HEK293 (cell line): ENCODE measurements around the gene C7orf33.
"Not testable (repeated sequence)": the region's sequence is repeated elsewhere in the genome, so short reads cannot be mapped to it uniquely, and the experiment has no call there.

Experiments
- CTCF ChIA-PET: fragments of 350-600 bp; formaldehyde crosslinking; extraction: SDS; loops from one replicate; lab custom pipeline; 2021; ENCODE audit warnings: antibody characterized with exemption; lab: Yijun Ruan, JAX
- POLR2A ChIA-PET: fragments of 300-600 bp; formaldehyde crosslinking; extraction: SDS; loops from one replicate; lab custom pipeline; 2020; ENCODE audit warnings: antibody characterized with exemption, inconsistent platforms; lab: Yijun Ruan, JAX
- H3K27ac ChIP-seq: fragments of 200-500 bp; sonication (Bioruptor generic); 2 replicates; pipeline ENCODE4 v1.5.1; 2014; ENCODE audit warnings: low read depth, low read length, control low read depth, inconsistent platforms; ENCODE audit errors: extremely low read depth
- H3K36me3 ChIP-seq, 2 experiments: fragments of 200-500 bp in 1 of 2; sonication (Bioruptor generic) in 1 of 2; 1 replicate in 1 of 2; 2 replicates in 1 of 2; pipeline ENCODE4 v1.5.1; 2014 to 2017; ENCODE audit warnings: inconsistent platforms in 2 of 2, low read length in 2 of 2; ENCODE audit not compliant: control insufficient read depth in 2 of 2, insufficient read depth in 1 of 2
- H3K4me1 ChIP-seq: fragments of 200-500 bp; sonication (Bioruptor generic); 2 replicates; pipeline ENCODE4 v1.5.1; 2014; ENCODE audit warnings: mild to moderate bottlenecking, low read length, inconsistent platforms; ENCODE audit not compliant: control insufficient read depth, insufficient read depth
- H3K4me3 ChIP-seq: 2 replicates; pipeline ENCODE4 v1.5.1; 2011; ENCODE audit warnings: low read depth, mild to moderate bottlenecking, control low read depth, low read length, moderate library complexity
- H3K9me3 ChIP-seq: fragments of 200-500 bp; sonication (Bioruptor generic); 2 replicates; pipeline ENCODE4 v1.5.1; 2014; ENCODE audit warnings: low read depth, low read length, inconsistent platforms; ENCODE audit not compliant: control insufficient read depth, insufficient read depth
- HOXC10 ChIP-seq: sonication (generic); formaldehyde crosslinking; IDR thresholded peaks from 2 replicates; pipeline ENCODE4 v1.8.1; 2023; ENCODE audit warnings: mild to moderate bottlenecking, missing genetic modification reagents
- IKZF3 ChIP-seq: fragments of 450-650 bp; IDR thresholded peaks from 2 replicates; pipeline ENCODE4 v1.5.0; 2018; ENCODE audit warnings: missing biosample characterization, mild to moderate bottlenecking, missing genetic modification characterization, moderate library complexity
- INSM2 ChIP-seq: fragments of 450-650 bp; formaldehyde crosslinking; IDR thresholded peaks from 2 replicates; pipeline ENCODE4 v1.5.1; 2016; ENCODE audit warnings: missing biosample characterization, missing genetic modification characterization
- KLF7 ChIP-seq: fragments of 450-650 bp; formaldehyde crosslinking; IDR thresholded peaks from 2 replicates; pipeline ENCODE4 v1.5.1; 2016; ENCODE audit warnings: missing biosample characterization, missing genetic modification characterization, borderline replicate concordance
- KLF8 ChIP-seq: fragments of 450-650 bp; formaldehyde crosslinking; IDR thresholded peaks from 2 replicates; pipeline ENCODE4 v1.5.1; 2016; ENCODE audit warnings: missing biosample characterization, missing genetic modification characterization
- PRDM2 ChIP-seq: fragments of 450-650 bp; formaldehyde crosslinking; IDR thresholded peaks from 2 replicates; pipeline ENCODE4 v1.5.1; 2016; ENCODE audit warnings: missing biosample characterization, missing genetic modification characterization, borderline replicate concordance
- TCF7L2 ChIP-seq: IDR thresholded peaks from 2 replicates; pipeline ENCODE4 v1.6.1; 2011; ENCODE audit warnings: low read depth, mild to moderate bottlenecking, inconsistent platforms, low read length, moderate library complexity, borderline replicate concordance
- ZBTB20 ChIP-seq: fragments of 450-650 bp; formaldehyde crosslinking; IDR thresholded peaks from 2 replicates; pipeline ENCODE4 v1.5.1; 2016; ENCODE audit warnings: missing biosample characterization, missing genetic modification characterization
- ZFP69B ChIP-seq: fragments of 450-650 bp; formaldehyde crosslinking; IDR thresholded peaks from 2 replicates; pipeline ENCODE4 v1.5.1; 2016; ENCODE audit warnings: missing biosample characterization, missing genetic modification characterization
- ZNF138 ChIP-seq: fragments of 450-650 bp; formaldehyde crosslinking; IDR thresholded peaks from 2 replicates; pipeline ENCODE4 v1.5.1; 2016; ENCODE audit warnings: missing biosample characterization, missing genetic modification characterization, borderline replicate concordance
- ZNF404 ChIP-seq: fragments of 450-650 bp; formaldehyde crosslinking; IDR thresholded peaks from 2 replicates; pipeline ENCODE4 v1.5.1; 2017; ENCODE audit warnings: missing biosample characterization, missing genetic modification characterization
- ZNF585B ChIP-seq: fragments of 450-650 bp; formaldehyde crosslinking; IDR thresholded peaks from 2 replicates; pipeline ENCODE4 v1.5.1; 2016; ENCODE audit warnings: missing biosample characterization, missing genetic modification characterization
- ZNF610 ChIP-seq: fragments of 450-650 bp; formaldehyde crosslinking; IDR thresholded peaks from 2 replicates; pipeline ENCODE4 v1.5.1; 2016; ENCODE audit warnings: missing biosample characterization, missing genetic modification characterization, borderline replicate concordance
- ZNF692 ChIP-seq: fragments of 450-650 bp; formaldehyde crosslinking; IDR thresholded peaks from 2 replicates; pipeline ENCODE4 v1.5.1; 2016; ENCODE audit warnings: missing biosample characterization, missing genetic modification characterization
- ZNF768 ChIP-seq: fragments of 450-650 bp; formaldehyde crosslinking; IDR thresholded peaks from 2 replicates; pipeline ENCODE4 v1.5.1; 2018; ENCODE audit warnings: missing biosample characterization, mild to moderate bottlenecking, missing genetic modification characterization
- ZNF776 ChIP-seq: fragments of 450-650 bp; formaldehyde crosslinking; IDR thresholded peaks from 2 replicates; pipeline ENCODE4 v1.5.0; 2017; ENCODE audit warnings: missing biosample characterization, missing genetic modification characterization, borderline replicate concordance
- ZNF792 ChIP-seq: fragments of 450-650 bp; formaldehyde crosslinking; IDR thresholded peaks from 2 replicates; pipeline ENCODE4 v1.5.1; 2016; ENCODE audit warnings: missing biosample characterization, missing genetic modification characterization

C7orf33 gene

GRCh38 chr7:148570510-148570909, 20.1 kb upstream of the C7orf33 start:
- POLR2A ChIA-PET: no interaction called here
- TF ChIP-seq ZNF404 (no peak), ZNF138 (tag by site-specific recombination) (no peak), HOXC10 (CRISPR knock-in tag) (no peak), KLF8 (tag by site-specific recombination) (no peak), ZBTB20 (tag by site-specific recombination) (no peak), ZNF692 (peak; percentile 76), ZNF792 (no peak), ZFP69B (tag by site-specific recombination) (peak; percentile 34; the same call in 1 of the 2 replicates), ZNF768 (tag by site-specific recombination) (no peak), PRDM2 (tag by site-specific recombination) (no peak), INSM2 (tag by site-specific recombination) (no peak), ZNF610 (no peak), ZNF776 (tag by site-specific recombination) (no peak), IKZF3 (tag by site-specific recombination) (no peak), KLF7 (tag by site-specific recombination) (no peak), TCF7L2 (no peak), ZNF585B (no peak)

GRCh38 chr7:148570973-148571372, 19.6 kb upstream of the C7orf33 start:
- H3K4me3 ChIP-seq, H3K4me1 ChIP-seq, POLR2A ChIA-PET, H3K27ac ChIP-seq, H3K36me3 ChIP-seq, H3K9me3 ChIP-seq: not testable (repeated sequence)
- CTCF ChIA-PET: interaction anchor here (1.2 kb wide), 1 partner anchor 128 kb away, joined by 4 read pairs; the partner anchor contains the start of gene CUL1

More at GRCh38 chr7:148570510-148570909, 20.1 kb upstream of the C7orf33 start:
- Histone ChIP-seq H3K36me3 (no peaks in the 10 kb centered on the region), H3K4me1 (no peaks in the 10 kb centered on the region), H3K4me3 (no peak overlapping the region), H3K9me3 (no peaks in the 10 kb centered on the region), H3K27ac (no peak overlapping the region)
- CTCF ChIA-PET: no interaction called here
